Measurements from ENCODE around the gene ABCA6. TPM values are rescaled to one million over a fixed set of nuclear protein-coding genes. Genes with fewer than 3 reads are reported as not detected.

The ABCA6 gene
- polyA plus RNA-seq, 1 experiment, result 0.36 TPM

- TF ChIP-seq CTCF (IDR thresholded peaks at IDR 0.05; ENCODE audit: low read depth, low read length), result no peak
- CTCF ChIA-PET, result interaction anchor here (0.5 kb wide), 1 partner anchor 588 kb away, joined by 4 read pairs; no protein-coding TSS in a partner anchor
- POLR2A ChIA-PET, result no interaction called here
- no peaks in the 10 kb centered on the region for H3K27me3 ChIP-seq (ENCODE audit: control insufficient read depth, insufficient read depth, low read length)
- H3K4me3 ChIP-seq (ENCODE audit: low read depth, low read length), result no peak overlapping the region
- no peak overlapping the region for H3K27ac ChIP-seq (ENCODE audit: low read depth, low read length)
- H3K9me3 ChIP-seq (ENCODE audit: control insufficient read depth, insufficient read depth, low read length), result no peaks in the 10 kb centered on the region
- DNase-seq (ENCODE audit: low read depth, low spot score), result no peak
Measured at GRCh38 chr17:69043098-69043734, 98.5 kb downstream of the ABCA6 start.

- TF ChIP-seq CTCF (IDR thresholded peaks at IDR 0.05; ENCODE audit: low read depth, low read length), result no peak
- no peak for DNase-seq (ENCODE audit: low read depth, low spot score)
- no peak overlapping the region for H3K27ac ChIP-seq (ENCODE audit: low read depth, low read length)
- ChIA-PET POLR2A (no interaction called here), CTCF (no interaction called here)
- H3K9me3 ChIP-seq (ENCODE audit: control insufficient read depth, insufficient read depth, low read length), result no peaks in the 10 kb centered on the region
- no peak overlapping the region for H3K4me3 ChIP-seq (ENCODE audit: low read depth, low read length)
- no peaks in the 10 kb centered on the region for H3K27me3 ChIP-seq (ENCODE audit: control insufficient read depth, insufficient read depth, low read length)
Measured at GRCh38 chr17:69042308-69042707, 99.4 kb downstream of the ABCA6 start.

GRCh38 chr17:69031839-69032238 is 109.9 kb downstream of the ABCA6 start:
- no peak for TF ChIP-seq CTCF (IDR thresholded peaks at IDR 0.05; ENCODE audit: low read depth, low read length)
- no peak for DNase-seq (ENCODE audit: low read depth, low spot score)
- no peak overlapping the region for H3K4me3 ChIP-seq (ENCODE audit: low read depth, low read length)
- H3K9me3 ChIP-seq (ENCODE audit: control insufficient read depth, insufficient read depth, low read length), result no peaks in the 10 kb centered on the region
- ChIA-PET CTCF (no interaction called here), POLR2A (no interaction called here)
- H3K27ac ChIP-seq (ENCODE audit: low read depth, low read length), result no peak overlapping the region
- H3K27me3 ChIP-seq (ENCODE audit: control insufficient read depth, insufficient read depth, low read length), result no peaks in the 10 kb centered on the region

- Histone ChIP-seq H3K27ac (ENCODE audit: low read depth, low read length) (no peak overlapping the region), H3K27me3 (ENCODE audit: control insufficient read depth, insufficient read depth, low read length) (no peaks in the 10 kb centered on the region), H3K4me3 (ENCODE audit: low read depth, low read length) (no peak overlapping the region), H3K9me3 (ENCODE audit: control insufficient read depth, insufficient read depth, low read length) (no peaks in the 10 kb centered on the region)
- TF ChIP-seq CTCF (IDR thresholded peaks at IDR 0.05; ENCODE audit: low read depth, low read length), result no peak
- ChIA-PET CTCF (no interaction called here), POLR2A (no interaction called here)
- no peak for DNase-seq (ENCODE audit: low read depth, low spot score)
Measured at GRCh38 chr17:69030169-69030568, 111.5 kb downstream of the ABCA6 start.

Small RNAs within 50 kb of the gene (small RNA-seq; reads per million reads assigned to genes)
- not detected for gene MIR4524B (ENCODE audit: insufficient read length, low read depth)

Other genes with a start within 250 kb of the ABCA6 start
- gene ABCA8, start 186.5 kb downstream of the ABCA6 start, polyA plus RNA-seq (2011; rRNA removed), result 9.7 and 13.8 TPM in 2 replicates
- 0.10 and 0.12 TPM in 2 replicates for gene ABCA9, start 81.0 kb downstream of the ABCA6 start, polyA plus RNA-seq (2011; rRNA removed)
- gene ABCA10, start 86.9 kb upstream of the ABCA6 start, polyA plus RNA-seq (2011; rRNA removed), result 0.31 and 0.58 TPM in 2 replicates
- 5.0 and 8.1 TPM in 2 replicates for gene ABCA5, start 185.2 kb upstream of the ABCA6 start, polyA plus RNA-seq (2011; rRNA removed)